HepG2 (cell line): Measurements from ENCODE around the gene ESM1.
"Not testable (repeated sequence)": the region's sequence is repeated elsewhere in the genome, so short reads cannot be mapped to it uniquely, and the experiment has no call there.

Source experiments
- CTCF ChIP-seq: sonication (generic); formaldehyde crosslinking; IDR thresholded peaks from 2 replicates; pipeline ENCODE4 v1.5.0; 2020; ENCODE audit warnings: mild to moderate bottlenecking, missing genetic modification reagents, moderate library complexity
- HOXA5 ChIP-seq: sonication (generic); formaldehyde crosslinking; IDR thresholded peaks from 2 replicates; pipeline ENCODE4 v1.4.0; 2020; ENCODE audit warnings: missing genetic modification reagents
- MAX ChIP-seq: IDR thresholded peaks from 2 replicates; pipeline ENCODE4 v1.6.1; 2012; ENCODE audit warnings: inconsistent platforms

GRCh38 chr5:55010149-55010548 lies 24.8 kb upstream of the ESM1 start:
- TF ChIP-seq CTCF (CRISPR knock-in tag); MAX; HOXA5 (CRISPR knock-in tag): not testable (repeated sequence)
